NT2/D1 (cell line): Measurements from ENCODE around the gene TRAPPC6A.

Experiments
- SUZ12 ChIP-seq: IDR thresholded peaks from 2 replicates; pipeline ENCODE4 v1.6.1; 2011; ENCODE audit not compliant: insufficient read length, insufficient read depth; ENCODE audit errors: extremely low read depth
- ZNF274 ChIP-seq: IDR thresholded peaks from 2 replicates; pipeline ENCODE4 v1.6.1; 2011; ENCODE audit warnings: mild to moderate bottlenecking, low read depth, low read length

DNA sequence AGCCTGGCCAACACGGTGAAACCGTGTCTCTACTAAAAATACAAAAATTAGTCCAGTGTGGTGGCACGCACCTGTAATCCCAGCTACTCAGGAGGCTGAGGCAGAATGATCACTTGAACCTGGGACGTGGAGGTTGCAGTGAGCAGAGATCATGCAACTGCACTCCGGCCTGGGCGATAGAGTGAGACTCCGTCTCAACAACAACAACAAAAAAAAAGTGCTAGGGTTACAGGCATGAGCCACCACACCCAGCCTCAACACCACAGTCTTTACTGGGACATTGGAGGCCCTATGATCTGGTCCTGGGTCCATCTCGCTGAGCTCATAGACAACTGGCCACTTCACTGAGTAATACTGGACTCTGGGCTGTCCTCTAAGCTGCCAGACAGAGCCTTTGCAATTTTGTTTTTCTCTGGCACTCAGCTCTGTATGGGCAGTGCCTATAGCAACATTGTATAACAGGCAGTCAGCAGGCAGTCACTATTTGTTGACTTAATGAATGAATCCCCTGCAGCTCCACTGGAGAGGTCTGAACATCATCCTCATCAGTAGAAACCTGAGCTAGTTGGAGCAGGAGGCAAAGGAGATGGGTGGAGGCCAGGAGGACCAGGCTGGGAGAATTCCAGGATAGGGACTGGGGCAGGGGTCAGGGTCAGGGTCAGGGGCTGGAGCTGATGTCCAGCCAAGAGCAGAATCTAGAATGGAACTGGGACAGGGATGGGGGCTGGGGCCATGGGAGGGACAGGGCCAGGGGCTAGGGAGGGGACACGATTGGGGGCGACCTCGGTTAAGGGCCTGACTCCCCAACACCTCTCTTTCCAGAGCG lies 8.7 kb upstream of the TRAPPC6A start:
- TF ChIP-seq SUZ12: no peak
- no peak for TF ChIP-seq ZNF274
